Stimulated activated naive CD4-positive, alpha-beta T cell treated with Interleukin-2 at 50 U/mL for 16 hours (primary cell): ENCODE data around the gene WWOX.
A peak's percentile ranks its signal among the peaks of the same experiment; 100 is the strongest.

Experiments used
- DNase-seq: peaks from one replicate; lab custom pipeline; 2025; lab: John Stamatoyannopoulos, UW

WWOX gene

GRCh38 chr16:78862022-78862421 lies 762.6 kb downstream of the WWOX start:
- no peak for DNase-seq

GRCh38 chr16:78866521-78866920 lies 767.1 kb downstream of the WWOX start:
- DNase-seq = no peak

- peak; percentile 23 for DNase-seq
These were observed 770.0 kb downstream of the WWOX start for GRCh38 chr16:78869492-78869891.

GRCh38 chr16:78871241-78871640 lies 771.8 kb downstream of the WWOX start:
- no peak for DNase-seq

GRCh38 chr16:78876671-78877070 lies 777.2 kb downstream of the WWOX start:
- DNase-seq = no peak

- DNase-seq = no peak
These were observed 777.7 kb downstream of the WWOX start for GRCh38 chr16:78877114-78877655.

- no peak for DNase-seq
These were observed 779.1 kb downstream of the WWOX start for GRCh38 chr16:78878570-78878969.

GRCh38 chr16:78879011-78879410 lies 779.6 kb downstream of the WWOX start:
- DNase-seq = no peak

GRCh38 chr16:78882150-78882549 lies 782.7 kb downstream of the WWOX start:
- DNase-seq = no peak

GRCh38 chr16:78882751-78883150 lies 783.3 kb downstream of the WWOX start:
- no peak for DNase-seq

- DNase-seq = no peak
These were observed 784.8 kb downstream of the WWOX start for GRCh38 chr16:78884204-78884603.

GRCh38 chr16:78889346-78889745 lies 789.9 kb downstream of the WWOX start:
- no peak for DNase-seq

GRCh38 chr16:78890373-78890895 lies 791.0 kb downstream of the WWOX start:
- no peak for DNase-seq

GRCh38 chr16:78892951-78893733 lies 793.7 kb downstream of the WWOX start:
- peak; percentile 12 for DNase-seq

- peak; percentile 22 for DNase-seq
These were observed 795.4 kb downstream of the WWOX start for GRCh38 chr16:78894886-78895285.

- no peak for DNase-seq
These were observed 796.2 kb downstream of the WWOX start for GRCh38 chr16:78895681-78896080.

GRCh38 chr16:78896280-78896679 lies 796.8 kb downstream of the WWOX start:
- peak; percentile 41 for DNase-seq

- no peak for DNase-seq
These were observed 797.8 kb downstream of the WWOX start for GRCh38 chr16:78897299-78897698.

GRCh38 chr16:78900044-78900811 lies 800.8 kb downstream of the WWOX start:
- no peak for DNase-seq

- DNase-seq = no peak
These were observed 801.5 kb downstream of the WWOX start for GRCh38 chr16:78900966-78901365.

- DNase-seq = no peak
These were observed 802.9 kb downstream of the WWOX start for GRCh38 chr16:78902321-78902720.

GRCh38 chr16:78903237-78903636 lies 803.8 kb downstream of the WWOX start:
- no peak for DNase-seq

- no peak for DNase-seq
These were observed 804.4 kb downstream of the WWOX start for GRCh38 chr16:78903843-78904242.
